Measurements from ENCODE around the gene RBM33.

DNA sequence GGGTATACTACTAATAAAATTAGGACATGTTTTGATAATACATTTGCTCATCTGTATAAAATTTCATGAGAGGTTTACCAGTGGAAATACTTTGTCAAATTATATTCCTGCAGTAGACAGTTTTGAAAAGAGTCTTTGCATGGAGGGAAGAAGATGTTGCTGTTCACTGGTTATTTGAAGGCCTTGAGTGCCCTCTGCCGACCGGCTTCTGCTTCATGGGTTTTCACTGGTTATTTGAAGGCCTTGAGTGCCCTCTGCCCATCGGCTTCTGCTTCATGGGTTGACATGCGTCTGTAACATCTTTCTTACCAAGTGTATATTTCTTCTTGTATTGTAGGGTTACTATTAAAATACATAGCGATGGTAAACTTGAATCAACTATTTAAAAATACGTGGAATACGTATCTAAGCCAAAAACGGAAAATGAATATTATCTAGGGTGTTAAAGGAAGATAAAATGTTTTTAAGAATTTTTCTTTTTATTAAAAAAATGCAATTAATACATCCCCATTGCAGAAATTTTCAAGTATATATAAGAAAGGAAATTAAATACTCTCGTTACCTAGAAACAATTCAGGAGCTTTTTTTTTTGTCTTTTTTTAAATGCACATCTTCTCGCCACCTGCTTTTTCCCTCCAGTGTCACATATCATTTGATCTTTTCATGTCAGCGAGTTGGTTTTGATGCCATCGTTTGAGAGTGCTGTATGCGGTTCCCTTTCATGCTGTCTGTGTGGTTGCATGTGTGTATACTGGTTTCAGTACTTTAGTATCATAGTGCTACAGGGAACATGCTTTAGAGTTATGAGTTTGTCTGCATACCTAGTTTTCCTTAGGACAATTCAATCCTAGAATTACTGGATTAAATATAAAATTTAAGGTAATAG, 94.4 kb downstream of the RBM33 start:
- TF ChIP-seq CTCF (conservative IDR thresholded peaks at IDR 0.05) (peak; percentile 93), ZFX (IDR thresholded peaks at IDR 0.05) (no peak)

Measured in C4-2B (cell line).